Measurements from ENCODE around the gene GPR160.

GRCh38 chr3:170023165-170023564 lies 14.6 kb upstream of the GPR160 start:
- TF ChIP-seq SUPT20H (IDR thresholded peaks at IDR 0.05; ENCODE audit: borderline replicate concordance, control insufficient read depth, low read depth, low read length) (no peak), USF2 (IDR thresholded peaks at IDR 0.05; ENCODE audit: borderline replicate concordance, low read depth, low read length) (no peak), PBX3 (IDR thresholded peaks at IDR 0.05; ENCODE audit: insufficient replicate concordance, low read depth, low read length) (no peak)
